ENCODE measurements around the gene SMCP. TPM values are rescaled to one million over a fixed set of nuclear protein-coding genes. Genes with fewer than 3 reads are reported as not detected.

Gene SMCP, protein sequence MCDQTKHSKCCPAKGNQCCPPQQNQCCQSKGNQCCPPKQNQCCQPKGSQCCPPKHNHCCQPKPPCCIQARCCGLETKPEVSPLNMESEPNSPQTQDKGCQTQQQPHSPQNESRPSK
- not detected in 2 replicates for total RNA-seq
- long read RNA-seq: 0 reads

DNA sequence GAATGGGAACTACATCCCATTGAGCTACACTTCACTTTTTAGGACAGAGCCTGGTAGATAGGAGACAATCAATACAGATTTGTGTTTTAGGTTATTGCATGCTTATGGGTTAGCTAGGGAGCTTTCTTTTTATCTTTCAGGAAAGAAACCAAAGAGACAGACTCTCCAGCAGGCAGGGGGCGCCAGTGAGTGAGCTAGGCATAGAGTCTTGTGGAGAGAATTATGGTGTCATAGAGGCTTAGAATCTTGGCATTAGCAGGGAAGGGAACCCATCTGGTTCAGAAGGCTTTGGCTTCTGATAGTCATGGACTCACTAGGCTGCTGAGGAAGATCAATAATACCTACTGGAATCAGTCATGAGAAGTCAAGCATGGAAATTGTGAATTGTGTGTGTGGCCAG, at the start of gene SMCP:
SMCP (plus strand) TSS at position 281 of the 400 bp plus-strand sequence. CDS start 6,101 bp downstream, outside the sequence.
- TF ChIP-seq, protein P1, sequence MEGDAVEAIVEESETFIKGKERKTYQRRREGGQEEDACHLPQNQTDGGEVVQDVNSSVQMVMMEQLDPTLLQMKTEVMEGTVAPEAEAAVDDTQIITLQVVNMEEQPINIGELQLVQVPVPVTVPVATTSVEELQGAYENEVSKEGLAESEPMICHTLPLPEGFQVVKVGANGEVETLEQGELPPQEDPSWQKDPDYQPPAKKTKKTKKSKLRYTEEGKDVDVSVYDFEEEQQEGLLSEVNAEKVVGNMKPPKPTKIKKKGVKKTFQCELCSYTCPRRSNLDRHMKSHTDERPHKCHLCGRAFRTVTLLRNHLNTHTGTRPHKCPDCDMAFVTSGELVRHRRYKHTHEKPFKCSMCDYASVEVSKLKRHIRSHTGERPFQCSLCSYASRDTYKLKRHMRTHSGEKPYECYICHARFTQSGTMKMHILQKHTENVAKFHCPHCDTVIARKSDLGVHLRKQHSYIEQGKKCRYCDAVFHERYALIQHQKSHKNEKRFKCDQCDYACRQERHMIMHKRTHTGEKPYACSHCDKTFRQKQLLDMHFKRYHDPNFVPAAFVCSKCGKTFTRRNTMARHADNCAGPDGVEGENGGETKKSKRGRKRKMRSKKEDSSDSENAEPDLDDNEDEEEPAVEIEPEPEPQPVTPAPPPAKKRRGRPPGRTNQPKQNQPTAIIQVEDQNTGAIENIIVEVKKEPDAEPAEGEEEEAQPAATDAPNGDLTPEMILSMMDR (IDR thresholded peaks at IDR 0.05): no peak
- Mint-ChIP-seq H3K4me1 (ENCODE audit: unreplicated experiment) (peaks cover 1% of the 10 kb centered on the region), H3K36me3 (ENCODE audit: unreplicated experiment) (no peaks in the 10 kb centered on the region), H3K27ac (ENCODE audit: unreplicated experiment) (no peak within 1 kb of the TSS), H3K4me3 (ENCODE audit: unreplicated experiment) (no peak within 1 kb of the TSS), H3K27me3 (ENCODE audit: unreplicated experiment) (peaks cover 3% of the 10 kb centered on the region), H3K9me3 (ENCODE audit: unreplicated experiment) (no peaks in the 10 kb centered on the region)
- DNase-seq (ENCODE audit: extremely low spot score, unreplicated experiment): no peak

DNA sequence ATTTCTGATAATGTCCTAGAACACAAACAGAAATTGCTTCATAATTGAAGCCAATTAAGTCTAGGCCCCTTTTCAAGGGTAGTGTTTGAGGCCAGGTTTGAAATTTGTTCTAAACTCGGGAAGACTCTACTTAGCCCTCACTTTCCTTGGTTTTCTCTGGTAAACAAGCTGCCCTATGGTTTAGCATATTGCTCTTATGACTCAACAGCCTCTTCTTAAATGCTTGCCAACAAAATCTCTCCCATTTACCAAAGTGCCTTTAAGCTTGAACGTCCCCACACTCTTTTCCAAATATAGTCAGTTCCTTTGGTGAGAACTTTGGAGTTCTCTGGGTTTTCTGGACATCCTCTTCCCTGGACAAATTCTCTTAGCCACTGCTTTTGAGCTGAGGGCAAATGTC, 41.3 kb upstream of the SMCP start:
- Mint-ChIP-seq H3K9me3 (ENCODE audit: unreplicated experiment) (peaks cover 5% of the 10 kb centered on the region), H3K27ac (ENCODE audit: unreplicated experiment) (no peak overlapping the region), H3K4me3 (ENCODE audit: unreplicated experiment) (no peak overlapping the region)

DNA sequence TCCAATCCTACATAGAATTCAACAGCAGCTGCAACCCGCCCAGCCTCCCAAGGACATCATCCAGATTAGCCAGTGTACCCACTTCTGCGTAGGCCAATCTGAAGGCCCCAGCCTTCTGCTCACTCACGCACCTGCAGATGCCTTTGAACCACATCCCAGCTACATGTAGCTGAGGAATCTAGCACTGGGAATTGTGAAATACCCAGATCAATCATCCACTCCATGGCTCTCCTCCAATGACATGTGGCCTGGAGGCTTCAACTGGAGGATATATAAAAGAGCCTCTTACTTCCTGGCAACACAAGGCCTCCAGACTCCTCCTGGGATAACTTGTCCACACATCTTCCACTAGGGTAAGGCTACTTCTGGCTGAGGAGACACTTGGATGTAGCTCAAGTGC, 35.6 kb upstream of the SMCP start, which contains the start of gene LCE6A:
LCE6A (plus strand) TSS at position 301 of the 400 bp plus-strand sequence. CDS start 665 bp downstream, outside the sequence.
- DNase-seq (ENCODE audit: extremely low spot score, unreplicated experiment): no peak
- Mint-ChIP-seq H3K27ac (ENCODE audit: unreplicated experiment) (no peak within 1 kb of the TSS), H3K36me3 (ENCODE audit: unreplicated experiment) (no peaks in the 10 kb centered on the region), H3K4me1 (ENCODE audit: unreplicated experiment) (no peaks in the 10 kb centered on the region), H3K27me3 (ENCODE audit: unreplicated experiment) (no peaks in the 10 kb centered on the region), H3K9me3 (ENCODE audit: unreplicated experiment) (no peaks in the 10 kb centered on the region), H3K4me3 (ENCODE audit: unreplicated experiment) (no peak within 1 kb of the TSS)
- TF ChIP-seq, protein P1 (IDR thresholded peaks at IDR 0.05): no peak

More for the DNA sequence above, 41.3 kb upstream of the SMCP start:
- no peaks in the 10 kb centered on the region for H3K4me1 Mint-ChIP-seq (ENCODE audit: unreplicated experiment)
- no peaks in the 10 kb centered on the region for H3K27me3 Mint-ChIP-seq (ENCODE audit: unreplicated experiment)
- DNase-seq (ENCODE audit: extremely low spot score, unreplicated experiment): no peak
- TF ChIP-seq, protein P1 (IDR thresholded peaks at IDR 0.05): no peak
- H3K36me3 Mint-ChIP-seq (ENCODE audit: unreplicated experiment): no peaks in the 10 kb centered on the region

DNA sequence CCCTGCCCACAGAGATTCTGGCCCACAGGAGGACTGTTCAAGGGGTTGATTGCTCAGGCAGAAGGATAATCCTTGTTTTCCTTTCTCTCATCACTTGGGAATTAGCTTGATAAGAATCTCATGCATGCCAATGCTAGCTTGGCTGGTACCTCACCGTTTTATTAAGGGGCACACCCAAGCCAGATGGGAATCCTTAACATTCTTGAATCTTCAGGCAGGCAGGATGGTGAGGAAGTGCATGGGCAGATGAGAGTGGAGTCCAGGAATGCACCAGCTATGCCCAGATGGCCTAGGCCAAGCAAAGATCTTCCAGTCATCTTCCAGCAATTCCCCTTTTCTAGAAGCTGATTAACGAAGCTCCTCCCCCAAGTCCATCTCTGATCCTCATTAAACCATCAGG, 22.5 kb upstream of the SMCP start:
- Mint-ChIP-seq H3K4me3 (ENCODE audit: unreplicated experiment) (no peak overlapping the region), H3K27me3 (ENCODE audit: unreplicated experiment) (no peaks in the 10 kb centered on the region), H3K9me3 (ENCODE audit: unreplicated experiment) (no peaks in the 10 kb centered on the region), H3K4me1 (ENCODE audit: unreplicated experiment) (no peaks in the 10 kb centered on the region), H3K27ac (ENCODE audit: unreplicated experiment) (no peak overlapping the region), H3K36me3 (ENCODE audit: unreplicated experiment) (no peaks in the 10 kb centered on the region)
- TF ChIP-seq, protein P1 (IDR thresholded peaks at IDR 0.05): no peak
- no peak for DNase-seq (ENCODE audit: extremely low spot score, unreplicated experiment)

DNA sequence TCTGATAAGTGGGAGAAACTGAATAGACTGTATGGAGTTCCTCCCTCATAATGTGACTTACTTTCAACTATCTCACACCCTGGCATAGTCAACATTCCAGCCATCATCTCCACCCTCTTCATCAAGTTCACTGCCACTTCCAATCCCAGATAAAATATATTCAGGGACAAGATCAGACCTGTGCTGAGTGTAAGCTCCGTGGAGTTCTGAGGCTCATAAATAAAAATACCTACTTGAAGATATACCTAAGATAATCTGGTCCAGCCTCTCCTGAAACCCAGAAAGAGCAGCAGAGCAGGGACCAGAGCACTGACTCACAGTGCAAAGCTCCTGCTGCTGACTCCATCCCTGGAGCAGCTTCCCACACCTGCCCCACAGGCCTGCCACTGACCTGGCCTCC, 20.1 kb upstream of the SMCP start:
- TF ChIP-seq, protein P1 (IDR thresholded peaks at IDR 0.05): no peak
- H3K4me1 Mint-ChIP-seq (ENCODE audit: unreplicated experiment): no peaks in the 10 kb centered on the region
- no peaks in the 10 kb centered on the region for H3K27me3 Mint-ChIP-seq (ENCODE audit: unreplicated experiment)
- no peak overlapping the region for H3K27ac Mint-ChIP-seq (ENCODE audit: unreplicated experiment)
- H3K36me3 Mint-ChIP-seq (ENCODE audit: unreplicated experiment): no peaks in the 10 kb centered on the region
- no peaks in the 10 kb centered on the region for H3K9me3 Mint-ChIP-seq (ENCODE audit: unreplicated experiment)
- no peak for DNase-seq (ENCODE audit: extremely low spot score, unreplicated experiment)
- no peak overlapping the region for H3K4me3 Mint-ChIP-seq (ENCODE audit: unreplicated experiment)
